Ecto neural progenitor cell (in vitro differentiated cells): Measurements from ENCODE around the gene SLC14A1.
"Not testable (repeated sequence)": the region's sequence is repeated elsewhere in the genome, so short reads cannot be mapped to it uniquely, and the experiment has no call there.

Experiments used
- DNase-seq: peaks from one replicate; pipeline ENCODE4 v3.0.0-alpha.2; 2018; ENCODE audit warnings: low spot score

Gene SLC14A1

DNA sequence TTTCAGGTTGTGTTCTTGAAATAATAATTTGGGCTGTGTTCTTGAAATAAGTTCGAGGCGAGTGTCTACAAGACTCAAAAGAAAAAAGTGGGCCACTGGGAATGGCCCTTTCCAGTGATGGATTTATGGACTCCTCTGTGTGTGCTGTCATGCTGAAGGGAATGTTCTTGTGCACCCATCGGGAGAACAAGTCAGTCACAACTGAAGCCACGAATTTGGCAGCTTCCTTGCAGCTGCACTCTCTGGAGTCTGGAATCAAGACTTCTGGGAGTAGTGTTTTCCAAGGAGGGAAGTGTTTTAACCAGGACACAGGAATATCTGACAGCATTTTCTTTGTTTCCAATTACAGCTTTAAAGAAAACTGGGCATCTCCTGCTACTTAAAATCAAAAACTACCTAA lies 620 bp downstream of the SLC14A1 start:
- DNase-seq: no peak

DNA sequence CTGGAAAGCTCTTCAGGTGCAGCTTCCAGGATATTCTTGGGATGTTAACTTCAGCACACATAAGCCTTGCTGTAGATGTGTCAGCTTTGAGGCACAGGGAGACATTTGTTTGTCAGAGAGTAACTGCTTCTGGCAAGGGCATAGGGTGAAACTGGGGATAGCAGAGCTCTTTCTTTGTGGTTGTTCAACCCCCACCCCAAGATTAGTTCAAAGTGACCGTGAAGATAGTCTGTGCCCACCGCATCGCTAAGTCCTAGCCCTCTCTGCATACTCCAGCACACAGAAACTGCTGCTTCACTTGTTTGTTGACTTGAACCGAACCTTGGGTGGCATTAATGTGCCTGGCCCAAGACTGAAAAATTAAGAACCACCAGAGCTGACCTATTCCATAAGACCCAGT lies 1.4 kb downstream of the SLC14A1 start:
- no peak for DNase-seq

DNA sequence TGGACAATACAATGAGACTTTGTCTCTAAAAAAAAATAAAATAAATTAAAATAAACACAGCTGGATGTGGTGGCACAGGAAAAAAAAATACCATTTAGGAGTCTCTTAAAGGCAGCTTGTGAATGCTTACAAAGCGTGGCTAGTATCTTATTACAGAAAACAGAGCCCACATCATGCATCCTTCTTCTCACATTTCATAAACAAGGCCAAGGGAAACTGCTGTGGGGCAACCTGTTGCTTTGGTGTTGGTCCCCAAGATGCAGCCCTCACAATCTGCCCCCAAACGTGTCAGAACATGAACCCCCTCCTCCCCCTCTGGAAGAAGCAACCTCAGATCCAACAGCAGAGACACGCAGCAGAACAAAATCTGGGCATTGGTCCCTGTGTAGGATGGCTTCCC lies 2.6 kb downstream of the SLC14A1 start:
- no peak for DNase-seq

DNA sequence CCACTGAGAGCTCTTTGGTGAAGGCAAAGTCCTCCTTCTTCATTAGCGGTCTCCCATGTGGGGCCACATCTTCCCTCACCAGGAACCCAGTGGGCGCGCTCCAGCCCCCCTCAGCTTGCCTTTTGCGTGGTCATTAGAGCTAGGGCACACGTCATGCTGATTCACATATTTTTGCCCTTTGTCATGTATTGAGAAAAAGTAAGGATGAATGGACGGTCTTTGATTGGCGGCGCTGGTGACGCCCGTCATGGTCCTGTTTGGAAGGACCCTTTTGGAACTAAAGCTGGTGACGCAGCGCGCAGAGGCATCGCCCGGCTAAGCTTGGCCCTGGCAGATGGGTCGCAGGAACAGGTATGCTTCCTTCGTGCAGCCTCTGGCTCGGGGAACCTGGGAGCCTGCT lies 3.1 kb downstream of the SLC14A1 start:
- DNase-seq: no peak

DNA sequence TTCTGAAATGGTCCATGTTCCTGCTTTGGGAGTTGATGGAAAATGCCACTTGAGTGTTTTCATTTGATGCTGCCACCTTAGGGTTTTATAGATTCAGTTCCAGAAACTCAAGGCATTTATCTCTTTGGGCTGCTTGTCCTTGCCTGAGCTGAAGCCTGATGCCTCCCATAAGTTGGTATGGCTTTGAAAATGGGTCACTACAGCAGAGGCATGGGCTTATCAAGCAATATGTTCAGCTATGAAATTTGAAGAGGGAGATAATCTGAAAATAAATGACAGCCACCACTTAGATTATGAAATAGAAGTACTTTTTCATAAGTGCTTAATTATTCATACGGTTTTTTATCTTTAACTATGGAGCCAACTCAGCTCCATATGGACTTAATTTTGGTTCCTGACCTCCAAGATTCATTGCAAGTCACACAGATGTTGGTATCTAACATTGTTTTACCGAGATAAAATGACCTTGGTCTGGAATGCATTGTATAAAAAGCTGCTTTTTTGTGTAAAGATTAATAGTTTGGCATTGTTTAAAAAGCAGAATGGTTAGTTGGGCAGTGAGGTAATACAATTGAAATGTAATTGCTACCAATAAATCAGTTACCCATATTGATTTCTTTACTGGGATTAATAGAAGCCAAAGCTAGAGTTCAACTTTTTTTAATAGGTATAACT lies 4.5 kb downstream of the SLC14A1 start:
- DNase-seq: no peak

DNA sequence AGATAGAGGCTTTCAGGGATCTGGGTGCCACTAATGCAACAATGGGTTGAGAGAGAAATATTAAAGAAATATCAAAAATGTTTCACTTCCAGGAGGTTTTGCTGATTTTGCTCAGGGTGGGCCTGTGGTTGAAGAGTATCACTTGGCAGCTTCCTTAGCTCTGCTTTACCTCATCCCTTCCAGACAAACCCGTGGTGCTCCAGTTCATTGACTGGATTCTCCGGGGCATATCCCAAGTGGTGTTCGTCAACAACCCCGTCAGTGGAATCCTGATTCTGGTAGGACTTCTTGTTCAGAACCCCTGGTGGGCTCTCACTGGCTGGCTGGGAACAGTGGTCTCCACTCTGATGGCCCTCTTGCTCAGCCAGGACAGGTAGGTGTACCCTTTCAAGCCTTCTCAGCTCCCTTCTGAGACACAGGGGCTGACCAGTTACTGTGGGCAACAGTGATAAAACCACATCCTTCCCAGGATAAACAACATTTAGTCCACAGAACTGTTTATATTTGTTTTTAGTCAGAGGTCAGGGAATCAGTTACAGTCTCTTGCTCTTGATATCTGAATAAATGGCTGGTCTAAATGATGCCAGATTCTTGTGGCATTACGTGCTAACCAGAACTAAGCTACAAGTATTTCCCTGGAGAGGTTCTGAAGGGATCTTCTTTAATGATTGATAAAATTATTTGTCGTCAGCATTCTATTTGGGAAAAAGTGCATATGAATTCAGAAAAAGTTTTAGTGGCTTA lies 7.0 kb downstream of the SLC14A1 start:
- no peak for DNase-seq

DNA sequence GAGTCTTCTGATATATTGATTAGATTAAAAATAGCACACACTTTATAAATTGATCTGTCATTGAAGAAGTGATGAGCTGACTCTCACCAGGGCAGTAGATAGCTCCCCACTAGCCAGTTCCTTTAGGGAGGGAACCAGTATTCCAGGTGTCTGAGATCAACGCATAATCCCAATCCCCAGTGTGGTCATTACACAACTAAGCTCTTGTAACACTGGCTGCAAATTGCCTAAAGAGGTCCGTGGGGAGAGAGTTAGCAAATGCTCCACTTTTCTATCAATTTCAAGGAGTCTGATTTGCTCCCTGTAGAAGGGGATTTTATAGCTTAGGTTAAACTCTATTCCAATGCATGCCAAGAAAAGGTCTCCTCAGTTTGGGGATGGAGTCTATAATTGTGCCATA lies 7.7 kb downstream of the SLC14A1 start:
- DNase-seq: no peak

DNA sequence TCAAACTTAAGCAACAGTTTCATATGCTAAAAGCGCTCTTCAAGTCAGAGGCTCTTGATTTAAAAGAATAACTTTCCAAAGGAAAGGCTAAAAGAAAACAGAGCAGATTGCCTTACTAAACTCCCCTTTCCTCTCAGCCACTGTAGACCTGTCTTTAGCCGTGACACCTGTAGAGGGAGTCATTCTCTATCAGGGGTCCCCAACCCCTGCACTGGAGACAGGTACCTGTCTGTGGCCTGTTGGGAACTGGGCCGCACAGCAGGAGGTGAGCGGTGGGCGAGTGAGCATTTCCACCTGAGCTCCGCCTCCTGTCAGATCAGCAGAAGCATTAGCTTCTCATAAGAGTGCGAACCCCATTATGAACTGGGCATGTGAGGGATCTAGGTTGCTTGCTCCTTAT lies 9.6 kb downstream of the SLC14A1 start:
- DNase-seq: no peak

DNA sequence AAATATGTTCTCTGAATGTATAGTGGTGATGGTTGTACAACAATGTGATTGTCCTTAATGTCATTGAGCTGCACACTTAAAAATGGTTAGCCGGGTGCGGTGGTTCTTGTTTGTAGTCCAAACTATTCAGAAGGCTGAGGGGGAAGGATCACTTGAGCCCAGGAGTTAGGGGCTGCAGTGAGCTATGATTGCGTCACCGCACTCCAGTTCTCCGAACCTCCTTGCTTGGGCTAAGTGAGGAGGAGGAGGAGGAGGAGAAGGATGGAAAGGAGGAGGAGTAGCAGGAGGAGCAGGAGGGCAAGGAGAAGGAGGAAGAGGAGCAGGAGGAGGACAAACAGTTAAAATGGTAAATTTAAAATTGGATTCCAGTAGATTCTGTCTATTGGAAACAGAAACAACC lies 10.5 kb downstream of the SLC14A1 start:
- no peak for DNase-seq

DNA sequence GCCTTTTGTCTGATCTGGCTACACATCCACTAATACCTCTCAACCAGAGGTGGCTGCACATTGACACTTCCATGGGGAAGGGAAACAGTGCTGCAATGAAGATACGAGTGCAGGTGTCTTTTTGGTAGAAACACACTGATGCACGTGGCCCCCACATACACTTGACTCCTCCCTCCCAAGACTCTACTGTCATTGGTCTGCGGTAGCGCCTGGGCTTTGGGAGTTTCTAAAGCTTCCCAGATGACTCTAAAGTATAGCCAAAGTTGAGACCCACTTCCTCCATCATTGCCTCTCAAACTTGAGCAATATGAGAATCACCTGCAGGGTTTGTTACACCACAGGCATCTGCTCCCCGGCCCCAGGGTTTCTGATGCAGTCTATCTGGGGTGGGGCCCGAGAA lies 11.0 kb downstream of the SLC14A1 start:
- no peak for DNase-seq

DNA sequence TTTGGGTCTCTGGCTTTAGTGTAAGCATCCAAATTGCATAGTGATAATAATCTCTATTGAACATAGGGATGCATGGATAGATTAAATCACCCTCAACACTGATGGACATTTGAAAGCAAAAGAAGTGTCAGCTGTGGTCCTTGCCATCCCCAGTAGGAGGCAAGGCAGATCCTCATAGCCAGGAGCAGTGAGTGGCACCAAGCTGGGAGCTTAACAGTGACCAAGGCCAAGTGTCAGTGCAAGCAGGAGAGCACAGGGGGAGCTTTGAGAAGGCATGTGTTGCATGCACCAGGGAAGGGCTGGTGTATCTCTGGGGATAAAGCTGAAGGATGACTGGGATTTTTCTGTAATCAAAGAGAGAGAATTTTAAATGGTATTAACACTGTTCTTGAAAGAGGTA lies 14.7 kb downstream of the SLC14A1 start:
- no peak for DNase-seq

DNA sequence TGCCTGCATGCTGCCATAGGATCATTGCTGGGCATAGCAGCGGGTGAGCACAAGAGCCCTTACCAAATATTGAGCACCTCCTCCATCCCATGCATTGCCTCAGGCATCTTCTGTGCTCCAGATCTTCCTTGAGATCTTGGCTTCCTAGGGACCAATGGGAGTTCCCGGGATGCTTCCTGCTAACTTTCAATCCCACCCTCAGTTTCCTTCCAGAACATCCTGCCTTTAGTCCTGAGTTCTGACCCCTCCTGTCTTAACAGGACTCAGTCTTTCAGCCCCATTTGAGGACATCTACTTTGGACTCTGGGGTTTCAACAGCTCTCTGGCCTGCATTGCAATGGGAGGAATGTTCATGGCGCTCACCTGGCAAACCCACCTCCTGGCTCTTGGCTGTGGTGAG lies 15.3 kb downstream of the SLC14A1 start:
- DNase-seq: no peak

DNA sequence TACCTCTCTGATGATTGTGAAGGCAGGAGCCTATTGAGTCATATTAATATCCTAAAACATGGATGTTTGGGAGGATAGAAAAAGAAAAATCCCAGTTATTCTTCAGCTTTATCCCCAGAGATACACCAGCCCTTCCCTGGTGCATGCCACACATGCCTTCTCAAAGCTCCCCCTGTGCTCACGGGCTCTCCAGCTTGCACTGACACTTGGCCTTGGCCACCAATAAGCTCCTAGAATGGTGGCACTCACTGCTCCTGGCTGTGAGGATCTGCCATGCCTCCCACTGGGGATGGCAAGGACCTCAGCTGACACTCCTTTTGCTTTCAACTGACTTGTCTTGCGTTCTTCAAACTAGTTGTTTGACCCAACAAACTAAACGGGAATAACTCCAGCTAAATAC lies 15.9 kb downstream of the SLC14A1 start:
- DNase-seq: no peak

DNA sequence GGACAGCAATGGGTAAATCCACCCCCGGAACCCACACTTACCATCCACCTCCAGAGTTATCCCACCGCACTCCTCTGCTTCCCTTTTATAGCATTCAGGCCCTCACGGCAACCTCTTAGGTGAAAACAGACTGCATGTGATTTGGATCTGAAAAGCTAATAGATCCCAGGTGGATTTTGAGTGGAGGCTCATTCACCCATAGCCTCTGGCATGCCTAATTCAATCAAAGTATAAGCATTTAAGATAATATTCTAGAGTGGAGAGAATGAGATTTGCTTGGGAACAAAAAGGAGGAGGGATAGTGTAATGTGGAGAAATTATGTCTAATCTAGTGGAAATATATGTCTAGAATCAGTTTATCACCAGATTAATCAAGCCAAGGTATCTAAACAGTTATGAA lies 17.1 kb downstream of the SLC14A1 start:
- no peak for DNase-seq

DNA sequence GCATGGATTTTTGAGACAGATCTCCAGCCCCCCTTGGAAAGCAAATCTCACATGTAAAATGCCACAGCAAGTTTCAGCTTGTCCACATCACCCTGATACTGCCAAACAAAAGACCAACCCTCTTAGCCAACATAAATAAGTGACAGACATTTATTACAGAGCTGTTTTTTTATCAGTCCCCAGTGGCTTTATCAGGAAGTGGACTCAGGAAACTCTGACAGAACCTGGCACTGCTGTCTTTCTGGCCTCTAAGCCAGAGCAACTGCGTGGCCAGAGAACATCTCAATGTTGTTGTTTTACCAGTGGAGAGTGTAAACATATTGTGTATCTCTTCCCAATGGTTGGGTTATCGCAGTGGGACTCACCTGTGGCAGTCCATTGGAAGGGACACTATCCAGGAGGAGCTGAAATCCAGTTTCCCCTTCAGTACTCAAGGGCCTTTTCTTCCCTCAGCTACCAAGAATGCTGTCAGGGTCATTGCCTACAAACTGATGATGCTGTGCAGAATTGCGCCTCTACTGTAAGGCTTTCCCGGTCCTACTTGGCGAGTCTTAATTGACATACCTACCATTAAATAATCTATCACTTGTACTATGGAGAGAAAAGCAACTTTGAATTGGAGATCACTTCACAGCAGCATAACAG lies 22.0 kb downstream of the SLC14A1 start:
- DNase-seq: no peak

DNA sequence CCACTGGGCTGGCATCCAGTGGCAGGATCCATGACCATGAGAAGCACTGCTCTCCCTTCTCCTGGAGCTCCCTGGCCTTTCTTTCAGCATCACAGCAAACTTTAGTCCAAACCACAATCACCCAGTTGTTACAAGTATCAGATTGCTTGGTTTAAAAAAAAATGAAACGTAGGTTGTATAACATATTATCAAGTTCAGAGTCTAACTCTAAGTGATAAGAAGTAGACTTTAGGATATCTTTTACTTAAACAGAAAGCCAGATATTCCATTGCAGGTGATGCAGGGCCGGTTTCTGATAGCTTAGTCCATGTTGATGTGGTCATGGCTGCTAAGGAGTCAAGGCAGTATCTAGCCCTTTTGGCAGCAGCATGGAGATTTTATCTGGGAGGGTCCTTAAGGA lies 24.5 kb downstream of the SLC14A1 start:
- no peak for DNase-seq

DNA sequence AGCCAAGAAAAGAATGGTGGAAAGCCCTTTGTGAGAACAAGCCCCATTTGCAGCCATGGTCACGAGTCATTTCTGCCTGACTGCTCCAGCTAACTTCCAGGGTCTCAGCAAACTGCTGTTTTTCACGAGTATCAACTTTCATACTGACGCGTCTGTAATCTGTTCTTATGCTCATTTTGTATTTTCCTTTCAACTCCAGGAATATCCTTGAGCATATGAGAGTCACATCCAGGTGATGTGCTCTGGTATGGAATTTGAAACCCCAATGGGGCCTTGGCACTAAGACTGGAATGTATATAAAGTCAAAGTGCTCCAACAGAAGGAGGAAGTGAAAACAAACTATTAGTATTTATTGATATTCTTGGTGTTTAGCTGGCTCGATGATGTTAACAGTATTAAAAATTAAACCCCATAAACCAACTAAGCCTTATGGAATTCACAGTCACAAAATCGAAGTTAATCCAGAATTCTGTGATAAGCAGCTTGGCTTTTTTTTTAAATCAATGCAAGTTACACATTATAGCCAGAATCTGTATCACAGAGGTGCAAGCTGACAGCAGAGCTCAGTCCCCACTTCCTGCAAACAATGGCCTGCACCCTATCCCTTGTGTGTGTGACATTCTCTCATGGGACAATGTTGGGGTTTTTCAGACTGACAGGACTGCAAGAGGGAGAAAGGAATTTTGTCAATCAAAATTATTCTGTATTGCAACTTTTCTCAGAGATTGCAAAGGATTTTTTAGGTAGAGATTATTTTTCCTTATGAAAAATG lies 26.1 kb downstream of the SLC14A1 start:
- no peak for DNase-seq

DNA sequence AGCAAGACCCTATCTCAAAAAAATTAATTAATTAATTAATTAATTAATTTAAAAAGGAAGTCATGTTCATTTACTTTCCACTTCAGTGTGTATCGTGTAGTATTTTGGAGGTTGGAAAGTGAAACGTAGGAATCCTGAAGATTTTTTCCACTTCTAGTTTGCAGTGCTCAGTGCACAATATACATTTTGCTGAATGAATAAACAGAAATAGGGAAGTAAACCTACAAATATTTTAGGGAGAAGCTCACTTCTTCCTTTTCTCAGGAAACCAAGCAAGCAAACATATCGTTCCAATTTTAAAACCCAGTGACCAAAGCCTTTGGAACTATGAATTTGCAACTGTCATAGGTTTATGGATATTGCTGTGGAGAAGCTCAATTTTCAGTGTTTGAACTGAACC lies 27.8 kb downstream of the SLC14A1 start:
- no peak for DNase-seq

DNA sequence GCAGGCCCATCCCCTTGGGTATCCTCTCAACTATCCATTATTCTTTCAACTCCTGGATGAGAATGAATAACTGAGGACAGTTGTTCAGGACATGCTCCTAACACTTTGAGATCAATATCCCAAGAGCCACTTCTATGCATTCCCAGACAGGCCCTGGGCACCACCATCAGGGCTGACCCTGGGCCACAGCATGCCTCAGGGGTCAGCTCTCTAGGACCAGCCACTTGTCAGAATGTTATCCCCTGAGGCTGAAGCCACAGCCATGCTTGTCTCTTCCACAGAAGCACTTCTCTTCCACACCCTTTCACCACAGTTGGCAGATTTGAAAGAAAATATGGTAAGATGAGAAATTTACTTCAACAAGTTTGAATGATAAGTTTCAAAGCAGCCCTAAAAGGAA lies 28.7 kb downstream of the SLC14A1 start:
- DNase-seq: no peak

DNA sequence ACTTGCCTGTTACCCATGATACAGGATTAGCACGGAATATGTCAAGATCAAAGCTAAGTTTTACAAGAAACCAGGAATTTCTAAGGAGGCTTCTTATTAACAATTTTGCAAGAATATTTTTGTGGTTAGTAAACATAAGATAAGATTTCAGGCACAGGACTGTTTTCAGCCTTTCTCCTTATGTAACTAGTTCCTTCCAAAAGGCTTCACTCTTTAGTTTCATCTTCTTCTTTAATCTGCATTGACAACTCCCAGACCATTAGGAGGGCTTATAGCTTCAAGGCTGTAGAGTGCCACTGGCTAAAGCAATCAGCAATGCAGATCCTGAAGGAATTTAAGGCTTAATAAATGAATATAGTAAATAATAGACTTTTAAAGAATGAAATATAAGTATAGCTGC lies 29.3 kb downstream of the SLC14A1 start:
- DNase-seq: no peak

DNA sequence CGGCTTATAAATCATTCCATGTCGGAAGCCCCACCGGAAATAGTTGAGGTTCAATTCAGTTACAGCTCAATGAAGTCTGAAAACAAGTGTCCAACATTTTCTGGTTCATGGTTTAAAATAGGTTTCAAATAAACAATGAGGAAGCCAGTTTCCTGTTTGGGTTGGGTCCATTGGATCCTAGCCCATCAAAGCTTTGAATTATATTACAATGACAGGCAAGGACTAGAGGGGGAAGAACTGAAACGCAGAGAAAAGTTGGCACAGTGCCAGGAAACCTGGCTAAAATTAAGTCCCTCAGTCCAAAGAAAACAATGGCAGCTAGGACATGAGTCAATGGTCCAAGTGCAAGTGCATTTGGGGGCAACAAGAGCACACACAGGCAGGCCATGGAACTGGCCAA lies 32.0 kb downstream of the SLC14A1 start:
- DNase-seq: no peak

DNA sequence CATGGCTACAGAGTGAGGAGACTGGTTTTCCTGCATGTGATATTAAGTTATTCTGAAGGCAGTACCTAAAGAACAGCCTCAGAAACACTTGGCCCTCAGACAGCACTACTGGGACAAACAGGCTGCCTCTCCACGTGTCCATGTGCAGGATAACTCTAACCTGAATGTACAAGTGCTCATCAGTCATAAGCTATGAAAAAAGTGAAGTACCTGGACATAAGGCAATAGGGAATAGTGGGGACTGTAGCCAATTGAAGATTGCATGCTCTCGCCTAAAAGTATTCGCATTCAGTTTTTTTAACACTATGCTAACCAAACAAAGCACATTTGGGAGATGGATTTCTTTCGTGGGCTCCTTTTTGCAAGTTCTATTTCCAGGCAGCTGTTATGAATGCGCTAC lies 33.0 kb downstream of the SLC14A1 start:
- no peak for DNase-seq

DNA sequence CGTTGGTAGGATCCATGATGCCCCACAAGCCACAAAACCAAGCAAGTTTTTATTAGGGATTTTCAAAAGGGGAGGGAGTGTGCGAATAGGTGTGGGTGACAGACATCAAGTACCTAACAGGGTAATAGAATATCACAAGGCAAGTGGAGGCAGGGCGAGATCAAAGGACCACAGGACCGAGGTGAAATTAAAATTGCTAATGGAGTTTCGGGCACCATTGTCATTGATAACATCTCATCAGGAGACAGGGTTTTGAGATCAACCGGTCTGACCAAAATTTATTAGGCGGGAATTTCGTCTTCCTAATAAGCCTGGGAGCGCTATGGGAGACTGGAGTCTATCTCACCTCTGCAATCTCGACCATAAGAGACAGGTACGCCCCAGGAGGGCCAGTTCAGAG lies 33.7 kb downstream of the SLC14A1 start:
- DNase-seq: not testable (repeated sequence)
